Fibroblast of lung (primary cell): ENCODE results near the gene ZNF414. TPM values are rescaled to one million over a fixed set of nuclear protein-coding genes. Genes with fewer than 3 reads are reported as not detected.

Experiments used
- DNase-seq, 2 donors: peaks; one replicate each; pipeline versions ENCODE4 v3.0.0 to v3.0.0-alpha.2; 2010; ENCODE audit warnings: low read depth in 2 of 2
- H2AFZ ChIP-seq: 2 replicates; pipeline ENCODE4 v1.5.1; 2012; ENCODE audit warnings: low read length, control low read depth, inconsistent platforms
- H3K27ac ChIP-seq: 2 replicates; pipeline ENCODE4 v1.5.1; 2011; ENCODE audit warnings: low read length, control low read depth; ENCODE audit not compliant: insufficient read depth
- H3K27me3 ChIP-seq: 2 replicates; pipeline ENCODE4 v1.5.1; 2011; ENCODE audit warnings: mild to moderate bottlenecking, low read length; ENCODE audit not compliant: control insufficient read depth, insufficient read depth
- H3K36me3 ChIP-seq: 2 replicates; pipeline ENCODE4 v1.5.1; 2011; ENCODE audit warnings: low read length; ENCODE audit not compliant: control insufficient read depth, insufficient read depth
- H3K4me1 ChIP-seq: 2 replicates; pipeline ENCODE4 v1.5.1; 2011; ENCODE audit warnings: low read length; ENCODE audit not compliant: control insufficient read depth, insufficient read depth; ENCODE audit errors: extremely low read depth
- H3K4me2 ChIP-seq: 2 replicates; pipeline ENCODE4 v1.5.1; 2011; ENCODE audit warnings: low read length, control low read depth; ENCODE audit not compliant: insufficient read depth; ENCODE audit errors: extremely low read depth
- H3K4me3 ChIP-seq, 4 experiments: fragments of 200-600 bp in 1 of 4; sonication (generic) in 1 of 4; replicated peaks in 1 of 4; 2 replicates each; pipeline ENCODE4 v1.5.1; 2011 to 2016; ENCODE audit warnings: low read length in 4 of 4, low read depth in 3 of 4, mild to moderate bottlenecking in 3 of 4, control low read depth in 2 of 4, inconsistent platforms in 1 of 4, mixed read lengths in 1 of 4; ENCODE audit not compliant: insufficient read depth in 1 of 4; ENCODE audit errors: control extremely low read depth in 1 of 4
- H3K79me2 ChIP-seq: 2 replicates; pipeline ENCODE4 v1.5.1; 2012; ENCODE audit warnings: mild to moderate bottlenecking, low read length, inconsistent platforms; ENCODE audit not compliant: control insufficient read depth, insufficient read depth
- H3K9ac ChIP-seq: 2 replicates; pipeline ENCODE4 v1.5.1; 2011; ENCODE audit warnings: mild to moderate bottlenecking, low read length, control low read depth; ENCODE audit not compliant: insufficient read depth
- H3K9me3 ChIP-seq: 2 replicates; pipeline ENCODE4 v1.5.1; 2012; ENCODE audit warnings: low read depth, low read length; ENCODE audit not compliant: control insufficient read depth, insufficient read depth
- H4K20me1 ChIP-seq: 2 replicates; pipeline ENCODE4 v1.5.1; 2011; ENCODE audit warnings: low read length; ENCODE audit not compliant: control insufficient read depth, insufficient read depth; ENCODE audit errors: extremely low read depth
- CTCF ChIP-seq, 2 donors: IDR thresholded peaks in 1 of 2; conservative IDR thresholded peaks in 1 of 2; 1 replicate in 1 of 2; 2 replicates in 1 of 2; pipeline ENCODE4 v1.5.1; 2011 to 2012; ENCODE audit warnings: low read length in 2 of 2, control low read depth in 1 of 2, inconsistent platforms in 1 of 2, low read depth in 1 of 2, mild to moderate bottlenecking in 1 of 2
- EZH2 ChIP-seq: IDR thresholded peaks from 2 replicates; pipeline ENCODE4 v1.5.1; 2012; ENCODE audit warnings: low read length, control low read depth, mild to moderate bottlenecking; ENCODE audit errors: missing control alignments
- polyA plus RNA-seq, 2 donors: library from polyadenylated mRNA; depleted of rRNA in 1 of 2; stranded (reverse) in 1 of 2; unstranded in 1 of 2; fragments of >200 nt; gene quantifications; 2 replicates each; pipeline ENCODE4 v1.2.1, GENCODE V29; 2011 to 2012; ENCODE audit warnings: missing spikeins in 1 of 2
- total RNA-seq: library from RNA; depleted of rRNA; stranded (reverse); fragments of >200 nt; gene quantifications from 2 replicates; pipeline ENCODE4 v1.2.1, GENCODE V29; 2014

ZNF414 gene
- total and polyA plus RNA-seq, 2 donors (not counting 1 experiment from before 2014, with no cell fraction given): 3.4 to 4.0 TPM

GRCh38 chr19:8489561-8490394 is 24.2 kb downstream of the ZNF414 start:
- no peak overlapping the region for H3K4me2 ChIP-seq
- TF ChIP-seq CTCF (conservative IDR thresholded peaks at IDR 0.05 in 1 of 2, IDR thresholded peaks at IDR 0.05 in 1 of 2; ENCODE audit: low read depth in 1 of 2, low read length in 2 of 2): no peak
- TF ChIP-seq EZH2: no peak
- H2AFZ ChIP-seq: no peak overlapping the region
- peaks cover 25% of the 10 kb centered on the region for H3K36me3 ChIP-seq
- no peak overlapping the region for H3K4me3 ChIP-seq
- no peak for DNase-seq
- no peak overlapping the region for H3K9ac ChIP-seq
- no peak overlapping the region for H3K27ac ChIP-seq
- no peaks in the 10 kb centered on the region for H4K20me1 ChIP-seq
- H3K79me2 ChIP-seq: no peaks in the 10 kb centered on the region
- no peaks in the 10 kb centered on the region for H3K27me3 ChIP-seq
- no peaks in the 10 kb centered on the region for H3K9me3 ChIP-seq
- no peaks in the 10 kb centered on the region for H3K4me1 ChIP-seq

- Histone ChIP-seq H3K9ac (no peak overlapping the region), H3K4me2 (no peak overlapping the region), H3K4me3 (no peak overlapping the region), H3K4me1 (no peaks in the 10 kb centered on the region), H3K79me2 (peaks cover 3% of the 10 kb centered on the region), H4K20me1 (no peaks in the 10 kb centered on the region), H3K36me3 (peaks cover 30% of the 10 kb centered on the region), H3K27me3 (no peaks in the 10 kb centered on the region), H3K9me3 (no peaks in the 10 kb centered on the region), H2AFZ (no peak overlapping the region), H3K27ac (no peak overlapping the region)
- TF ChIP-seq EZH2: no peak
- no peak for TF ChIP-seq CTCF (conservative IDR thresholded peaks at IDR 0.05 in 1 of 2, IDR thresholded peaks at IDR 0.05 in 1 of 2; ENCODE audit: low read depth in 1 of 2, low read length in 2 of 2)
- no peak for DNase-seq
Measured at GRCh38 chr19:8488365-8488764, 25.6 kb downstream of the ZNF414 start.

GRCh38 chr19:8487137-8487851 is 26.7 kb downstream of the ZNF414 start:
- H3K4me3 ChIP-seq: no peak overlapping the region
- H4K20me1 ChIP-seq: no peaks in the 10 kb centered on the region
- DNase-seq: no peak
- no peak overlapping the region for H3K9ac ChIP-seq
- TF ChIP-seq CTCF (conservative IDR thresholded peaks at IDR 0.05 in 1 of 2, IDR thresholded peaks at IDR 0.05 in 1 of 2; ENCODE audit: low read depth in 1 of 2, low read length in 2 of 2): no peak
- no peak for TF ChIP-seq EZH2
- H3K9me3 ChIP-seq: no peaks in the 10 kb centered on the region
- H3K27ac ChIP-seq: no peak overlapping the region
- H3K79me2 ChIP-seq: peaks cover 11% of the 10 kb centered on the region
- H3K36me3 ChIP-seq: peaks cover 35% of the 10 kb centered on the region
- H3K4me2 ChIP-seq: no peak overlapping the region
- no peaks in the 10 kb centered on the region for H3K27me3 ChIP-seq
- H2AFZ ChIP-seq: no peak overlapping the region
- no peaks in the 10 kb centered on the region for H3K4me1 ChIP-seq
